IPS DF 19.7 (cell line): ENCODE measurements around the gene MBP.

Experiments used
- DNase-seq: peaks from one replicate; pipeline ENCODE4 v3.0.0-alpha.2; 2013; ENCODE audit warnings: low read depth, low spot score

The MBP gene

GRCh38 chr18:77151033-77151771, 18.6 kb upstream of the MBP start:
- no peak for DNase-seq

GRCh38 chr18:77150588-77150987, 18.0 kb upstream of the MBP start:
- DNase-seq, result no peak

- no peak for DNase-seq
Observed at GRCh38 chr18:77148289-77148688, 15.7 kb upstream of the MBP start.

GRCh38 chr18:77147418-77147852, 14.9 kb upstream of the MBP start:
- no peak for DNase-seq

- no peak for DNase-seq
Observed at GRCh38 chr18:77146249-77147080, 13.9 kb upstream of the MBP start.

- no peak for DNase-seq
Observed at GRCh38 chr18:77145364-77145901, 12.8 kb upstream of the MBP start.

- no peak for DNase-seq
Observed at GRCh38 chr18:77144451-77145118, 12.0 kb upstream of the MBP start.

GRCh38 chr18:77144046-77144445, 11.5 kb upstream of the MBP start:
- DNase-seq, result no peak

GRCh38 chr18:77143196-77143595, 10.6 kb upstream of the MBP start:
- DNase-seq, result no peak

GRCh38 chr18:77141401-77142118, 9.0 kb upstream of the MBP start:
- DNase-seq, result no peak

GRCh38 chr18:77140439-77141109, 8.0 kb upstream of the MBP start:
- no peak for DNase-seq

GRCh38 chr18:77140030-77140429, 7.4 kb upstream of the MBP start:
- DNase-seq, result no peak

GRCh38 chr18:77139619-77140018, 7.0 kb upstream of the MBP start:
- DNase-seq, result no peak

GRCh38 chr18:77138270-77138669, 5.7 kb upstream of the MBP start:
- DNase-seq, result no peak

- no peak for DNase-seq
Observed at GRCh38 chr18:77137851-77138250, 5.3 kb upstream of the MBP start.

- DNase-seq, result no peak
Observed at GRCh38 chr18:77136871-77137665, 4.5 kb upstream of the MBP start.

- no peak for DNase-seq
Observed at GRCh38 chr18:77136076-77136718, 3.6 kb upstream of the MBP start.

- no peak for DNase-seq
Observed at GRCh38 chr18:77135339-77136075, 2.9 kb upstream of the MBP start.

- no peak for DNase-seq
Observed at GRCh38 chr18:77134611-77135010, 2.0 kb upstream of the MBP start.
